Effector memory CD4-positive, alpha-beta T cell (primary cell): Measurements from ENCODE around the gene OR10G2.
"Not testable (repeated sequence)": the region's sequence is repeated elsewhere in the genome, so short reads cannot be mapped to it uniquely, and the experiment has no call there.

ENCODE experiments used
- DNase-seq, 3 donors: peaks; one replicate each; pipeline ENCODE4 v3.0.0-alpha.2; 2020
- H3K27ac ChIP-seq: 2 replicates; pipeline ENCODE4 v1.7.0; 2013; ENCODE audit warnings: mild to moderate bottlenecking, low read length, moderate library complexity; ENCODE audit not compliant: insufficient read depth, poor library complexity, severe bottlenecking
- H3K27me3 ChIP-seq: replicated peaks from 2 replicates; pipeline ENCODE4 v1.7.0; 2013; ENCODE audit warnings: mild to moderate bottlenecking, low read length; ENCODE audit not compliant: insufficient read depth, control insufficient read depth, poor library complexity, severe bottlenecking
- H3K36me3 ChIP-seq: 2 replicates; pipeline ENCODE4 v1.7.0; 2013; ENCODE audit warnings: mild to moderate bottlenecking, low read length, moderate library complexity; ENCODE audit not compliant: control insufficient read depth, insufficient read depth
- H3K4me1 ChIP-seq: 2 replicates; pipeline ENCODE4 v1.7.0; 2013; ENCODE audit warnings: low read length, mild to moderate bottlenecking; ENCODE audit not compliant: control insufficient read depth, insufficient read depth, poor library complexity, severe bottlenecking
- H3K4me3 ChIP-seq: 2 replicates; pipeline ENCODE4 v1.7.0; 2013; ENCODE audit warnings: low read length, low read depth, mild to moderate bottlenecking; ENCODE audit not compliant: insufficient read depth, poor library complexity, severe bottlenecking
- H3K9me3 ChIP-seq: 2 replicates; pipeline ENCODE4 v1.7.0; 2013; ENCODE audit warnings: mild to moderate bottlenecking, low read length, moderate library complexity; ENCODE audit not compliant: control insufficient read depth

OR10G2 gene

GRCh38 chr14:21653331-21653885, 18.7 kb upstream of the OR10G2 start, which contains the start of gene OR4E2:
Gene OR4E2, plus strand, starts transcription at chr14:21653835. Its CDS starts 11,248 bp downstream, at chr14:21665083.
- Histone ChIP-seq H3K27ac (no peak within 1 kb of the TSS), H3K9me3 (no peaks in the 10 kb centered on the region), H3K27me3 (no peaks in the 10 kb centered on the region), H3K4me3 (no peak within 1 kb of the TSS), H3K4me1 (no peaks in the 10 kb centered on the region), H3K36me3 (no peaks in the 10 kb centered on the region)
- no peak for DNase-seq

- no peaks in the 10 kb centered on the region for H3K27me3 ChIP-seq
- no peak for DNase-seq
- H3K4me3 ChIP-seq = no peak overlapping the region
- H3K9me3 ChIP-seq = no peaks in the 10 kb centered on the region
- no peaks in the 10 kb centered on the region for H3K36me3 ChIP-seq
- H3K4me1 ChIP-seq = no peaks in the 10 kb centered on the region
- no peak overlapping the region for H3K27ac ChIP-seq
Measured at GRCh38 chr14:21652209-21652808, 17.6 kb upstream of the OR10G2 start.

- H3K36me3 ChIP-seq = no peaks in the 10 kb centered on the region
- H3K27me3 ChIP-seq = no peaks in the 10 kb centered on the region
- H3K4me3 ChIP-seq = no peak overlapping the region
- no peak for DNase-seq
- no peaks in the 10 kb centered on the region for H3K9me3 ChIP-seq
- H3K27ac ChIP-seq = no peak overlapping the region
- H3K4me1 ChIP-seq = no peaks in the 10 kb centered on the region
Measured at GRCh38 chr14:21647380-21647779, 12.6 kb upstream of the OR10G2 start.

GRCh38 chr14:21643407-21643806, 8.7 kb upstream of the OR10G2 start:
- Histone ChIP-seq H3K27me3 (no peaks in the 10 kb centered on the region), H3K36me3 (no peaks in the 10 kb centered on the region), H3K27ac (no peak overlapping the region), H3K4me3 (no peak overlapping the region), H3K4me1 (no peaks in the 10 kb centered on the region), H3K9me3 (no peaks in the 10 kb centered on the region)
- no peak for DNase-seq

- DNase-seq = no peak
- Histone ChIP-seq H3K9me3 (no peaks in the 10 kb centered on the region), H3K4me3 (no peak overlapping the region)
Measured at GRCh38 chr14:21642683-21643082, 7.9 kb upstream of the OR10G2 start.

GRCh38 chr14:21631084-21631483, 3.7 kb downstream of the OR10G2 start:
- Histone ChIP-seq H3K4me3 (no peak overlapping the region), H3K4me1 (no peaks in the 10 kb centered on the region), H3K9me3 (no peaks in the 10 kb centered on the region), H3K36me3 (no peaks in the 10 kb centered on the region), H3K27me3 (no peaks in the 10 kb centered on the region), H3K27ac (no peak overlapping the region)
- no peak for DNase-seq

More at GRCh38 chr14:21642683-21643082, 7.9 kb upstream of the OR10G2 start:
- Histone ChIP-seq H3K27ac (no peak overlapping the region), H3K36me3 (no peaks in the 10 kb centered on the region), H3K4me1 (no peaks in the 10 kb centered on the region), H3K27me3 (no peaks in the 10 kb centered on the region)

GRCh38 chr14:21630503-21630902, 4.2 kb downstream of the OR10G2 start:
- not testable (repeated sequence) for H3K36me3 ChIP-seq, H3K27me3 ChIP-seq, DNase-seq, H3K4me3 ChIP-seq, H3K9me3 ChIP-seq, H3K27ac ChIP-seq, H3K4me1 ChIP-seq

- Histone ChIP-seq H3K4me1 (no peaks in the 10 kb centered on the region), H3K27me3 (no peaks in the 10 kb centered on the region), H3K9me3 (no peaks in the 10 kb centered on the region), H3K4me3 (no peak overlapping the region), H3K27ac (no peak overlapping the region), H3K36me3 (no peaks in the 10 kb centered on the region)
- no peak for DNase-seq
Measured at GRCh38 chr14:21626491-21627230, 8.1 kb downstream of the OR10G2 start.

- Histone ChIP-seq H3K27ac (no peak overlapping the region), H3K9me3 (no peaks in the 10 kb centered on the region), H3K4me3 (no peak overlapping the region), H3K27me3 (peaks cover 2% of the 10 kb centered on the region), H3K36me3 (no peaks in the 10 kb centered on the region), H3K4me1 (no peaks in the 10 kb centered on the region)
- DNase-seq = no peak
Measured at GRCh38 chr14:21617614-21618013, 17.1 kb downstream of the OR10G2 start.

- Histone ChIP-seq H3K36me3 (no peaks in the 10 kb centered on the region), H3K4me1 (no peaks in the 10 kb centered on the region), H3K27me3 (no peaks in the 10 kb centered on the region), H3K27ac (no peak overlapping the region), H3K9me3 (no peaks in the 10 kb centered on the region), H3K4me3 (no peak overlapping the region)
- DNase-seq = no peak
Measured at GRCh38 chr14:21614240-21614639, 20.5 kb downstream of the OR10G2 start.
